WERI-Rb-1 (cell line): ENCODE measurements around the gene UTP20.
"Not testable (repeated sequence)": the region's sequence is repeated elsewhere in the genome, so short reads cannot be mapped to it uniquely, and the experiment has no call there.

Experiments used
- DNase-seq: peaks from one replicate; pipeline ENCODE4 v3.0.0-alpha.2; 2020
- H3K27ac ChIP-seq: fragments of 250-450 bp; sonication (Bioruptor Pico); 2 replicates; pipeline ENCODE4 v1.5.1; 2020; ENCODE audit warnings: mild to moderate bottlenecking, moderate library complexity
- H3K27me3 ChIP-seq: fragments of 250-450 bp; sonication (Bioruptor Pico); 2 replicates; pipeline ENCODE4 v1.5.1; 2021; ENCODE audit warnings: mild to moderate bottlenecking, low read depth, moderate library complexity; ENCODE audit not compliant: insufficient read depth, severe bottlenecking
- H3K36me3 ChIP-seq: fragments of 250-450 bp; sonication (Bioruptor Pico); 2 replicates; pipeline ENCODE4 v1.5.1; 2020; ENCODE audit warnings: mild to moderate bottlenecking, moderate library complexity
- H3K4me3 ChIP-seq: 2 replicates; pipeline ENCODE4 v1.5.1; 2011; ENCODE audit warnings: low read depth, mild to moderate bottlenecking, control low read depth, low read length
- H3K9me3 ChIP-seq: fragments of 250-450 bp; sonication (Bioruptor Pico); 2 replicates; pipeline ENCODE4 v1.5.1; 2021; ENCODE audit warnings: mild to moderate bottlenecking, moderate library complexity; ENCODE audit not compliant: severe bottlenecking
- TF ChIP-seq, protein P1 (sequence below): IDR thresholded peaks from 2 replicates; pipeline ENCODE4 v1.5.1; 2011; ENCODE audit warnings: low read depth, mild to moderate bottlenecking, control low read depth, inconsistent platforms, low read length

UTP20 gene

DNA sequence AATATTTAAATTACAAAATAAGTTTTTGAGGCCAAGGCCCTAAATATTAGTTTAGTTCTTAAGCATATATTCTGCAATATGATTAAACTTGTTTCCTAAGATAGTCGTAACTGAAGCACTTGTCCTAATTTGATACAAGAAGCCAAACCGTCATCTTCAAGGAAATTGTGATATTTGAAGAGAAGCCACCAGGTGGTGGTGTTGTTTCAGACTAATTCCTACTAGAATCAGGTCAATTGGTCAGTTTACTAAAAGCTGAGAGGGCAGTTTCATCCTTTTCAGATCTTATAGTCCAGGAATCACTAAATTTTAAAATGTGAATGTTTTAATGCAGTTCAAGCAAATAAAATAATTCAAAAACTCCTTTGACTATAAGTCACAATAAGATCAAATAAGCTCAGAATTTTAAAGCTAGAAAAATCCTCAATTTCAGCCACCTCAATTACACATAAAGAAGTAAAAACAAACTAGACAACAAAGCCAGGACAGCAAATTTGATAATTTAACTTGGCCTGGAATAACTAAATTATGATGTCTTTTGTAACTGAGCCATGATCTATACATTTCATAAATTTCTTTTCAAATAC, 134.7 kb downstream of the UTP20 start:
- Histone ChIP-seq H3K27ac (no peak overlapping the region), H3K4me3 (no peak overlapping the region), H3K36me3 (no peaks in the 10 kb centered on the region), H3K9me3 (no peaks in the 10 kb centered on the region), H3K27me3 (no peaks in the 10 kb centered on the region)
- DNase-seq, result peak; percentile 30
- TF ChIP-seq, protein P1, sequence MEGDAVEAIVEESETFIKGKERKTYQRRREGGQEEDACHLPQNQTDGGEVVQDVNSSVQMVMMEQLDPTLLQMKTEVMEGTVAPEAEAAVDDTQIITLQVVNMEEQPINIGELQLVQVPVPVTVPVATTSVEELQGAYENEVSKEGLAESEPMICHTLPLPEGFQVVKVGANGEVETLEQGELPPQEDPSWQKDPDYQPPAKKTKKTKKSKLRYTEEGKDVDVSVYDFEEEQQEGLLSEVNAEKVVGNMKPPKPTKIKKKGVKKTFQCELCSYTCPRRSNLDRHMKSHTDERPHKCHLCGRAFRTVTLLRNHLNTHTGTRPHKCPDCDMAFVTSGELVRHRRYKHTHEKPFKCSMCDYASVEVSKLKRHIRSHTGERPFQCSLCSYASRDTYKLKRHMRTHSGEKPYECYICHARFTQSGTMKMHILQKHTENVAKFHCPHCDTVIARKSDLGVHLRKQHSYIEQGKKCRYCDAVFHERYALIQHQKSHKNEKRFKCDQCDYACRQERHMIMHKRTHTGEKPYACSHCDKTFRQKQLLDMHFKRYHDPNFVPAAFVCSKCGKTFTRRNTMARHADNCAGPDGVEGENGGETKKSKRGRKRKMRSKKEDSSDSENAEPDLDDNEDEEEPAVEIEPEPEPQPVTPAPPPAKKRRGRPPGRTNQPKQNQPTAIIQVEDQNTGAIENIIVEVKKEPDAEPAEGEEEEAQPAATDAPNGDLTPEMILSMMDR, result peak; percentile 49; the same call in 1 of the 2 replicates

DNA sequence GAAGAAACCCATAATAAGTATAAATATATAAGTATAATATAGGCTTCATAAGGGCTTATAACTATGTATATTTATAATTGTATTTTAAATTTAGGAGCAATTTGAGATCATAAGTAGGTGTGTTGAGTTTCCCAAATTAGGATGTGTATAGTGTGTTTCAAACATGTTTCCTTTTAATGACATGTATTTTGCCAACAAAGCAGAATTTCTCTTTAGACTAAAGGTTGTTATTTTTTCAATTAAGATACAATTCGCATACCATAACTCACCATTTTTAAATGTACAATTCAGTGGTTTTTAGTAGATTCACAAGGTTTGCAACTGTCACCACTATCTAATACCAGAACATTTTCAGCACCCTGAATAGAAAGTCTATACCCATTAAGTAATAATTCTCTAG, 135.3 kb downstream of the UTP20 start:
- no peaks in the 10 kb centered on the region for H3K36me3 ChIP-seq
- TF ChIP-seq, protein P1, result no peak
- no peak overlapping the region for H3K4me3 ChIP-seq
- no peaks in the 10 kb centered on the region for H3K9me3 ChIP-seq
- H3K27me3 ChIP-seq, result no peaks in the 10 kb centered on the region
- H3K27ac ChIP-seq, result no peak overlapping the region
- no peak for DNase-seq

DNA sequence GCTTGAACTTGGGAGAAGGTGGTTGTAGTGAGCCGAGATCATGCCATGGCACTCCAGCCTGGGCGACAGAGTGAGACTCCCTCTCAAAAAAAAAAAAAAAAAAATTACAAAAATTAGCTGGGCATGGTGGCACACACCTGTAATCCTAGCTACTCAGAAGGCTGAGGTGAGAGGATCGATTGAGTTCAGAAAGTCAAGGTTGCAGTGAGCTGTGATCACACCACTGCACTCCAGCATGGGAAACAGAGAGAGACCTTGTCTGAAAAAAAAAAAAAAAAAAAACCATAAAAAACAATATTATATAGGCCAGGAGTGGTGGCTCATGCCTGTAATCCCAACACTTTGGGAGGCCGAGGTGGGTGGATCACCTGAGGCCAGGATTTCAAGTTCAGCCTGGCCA, 142.2 kb downstream of the UTP20 start:
- H3K27me3 ChIP-seq, DNase-seq, H3K9me3 ChIP-seq, H3K36me3 ChIP-seq, H3K27ac ChIP-seq, H3K4me3 ChIP-seq: not testable (repeated sequence)

DNA sequence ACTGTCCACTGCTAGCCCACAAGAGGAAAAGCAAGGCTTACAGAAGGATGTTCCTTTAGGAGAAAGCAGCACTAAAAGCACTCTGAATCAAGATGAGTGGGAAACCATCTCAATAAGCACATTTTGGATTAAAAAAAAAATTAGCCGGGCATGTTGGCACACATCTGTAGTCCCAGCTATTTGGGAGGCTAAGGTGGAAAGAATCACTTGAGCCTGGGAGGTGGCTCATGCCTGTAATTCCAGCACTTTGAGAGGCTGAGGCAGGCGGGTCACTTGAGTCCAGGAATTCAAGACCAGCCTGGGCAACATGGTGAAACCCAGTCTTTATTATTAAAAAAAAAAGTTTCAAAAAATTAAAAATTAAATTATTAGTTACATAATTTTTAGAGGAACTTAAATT, 144.7 kb downstream of the UTP20 start:
- Histone ChIP-seq H3K36me3 (no peaks in the 10 kb centered on the region), H3K27me3 (no peaks in the 10 kb centered on the region), H3K4me3 (no peak overlapping the region), H3K27ac (no peak overlapping the region), H3K9me3 (no peaks in the 10 kb centered on the region)
- TF ChIP-seq, protein P1, result no peak
- DNase-seq, result no peak

DNA sequence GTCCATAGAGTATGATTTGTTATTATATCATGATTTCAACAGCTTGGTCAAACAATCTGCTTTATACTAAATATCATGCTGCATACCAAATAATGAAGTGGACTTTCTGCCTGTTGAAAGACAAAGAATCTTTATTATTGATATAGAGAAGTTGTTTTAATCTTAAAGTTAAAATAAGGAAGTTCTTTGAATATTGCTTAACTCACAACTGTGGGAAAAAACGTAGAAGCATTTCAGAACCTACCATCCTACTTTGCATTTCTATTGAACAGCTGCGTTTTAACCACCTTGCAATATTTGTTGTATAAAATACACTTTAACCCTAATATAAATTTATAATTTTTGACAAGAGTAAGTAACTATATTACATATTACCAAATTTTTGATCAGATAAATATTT, 150.6 kb downstream of the UTP20 start:
- DNase-seq, result no peak
- TF ChIP-seq, protein P1, result no peak
- Histone ChIP-seq H3K9me3 (no peaks in the 10 kb centered on the region), H3K27ac (no peak overlapping the region), H3K4me3 (no peak overlapping the region), H3K36me3 (no peaks in the 10 kb centered on the region), H3K27me3 (no peaks in the 10 kb centered on the region)

DNA sequence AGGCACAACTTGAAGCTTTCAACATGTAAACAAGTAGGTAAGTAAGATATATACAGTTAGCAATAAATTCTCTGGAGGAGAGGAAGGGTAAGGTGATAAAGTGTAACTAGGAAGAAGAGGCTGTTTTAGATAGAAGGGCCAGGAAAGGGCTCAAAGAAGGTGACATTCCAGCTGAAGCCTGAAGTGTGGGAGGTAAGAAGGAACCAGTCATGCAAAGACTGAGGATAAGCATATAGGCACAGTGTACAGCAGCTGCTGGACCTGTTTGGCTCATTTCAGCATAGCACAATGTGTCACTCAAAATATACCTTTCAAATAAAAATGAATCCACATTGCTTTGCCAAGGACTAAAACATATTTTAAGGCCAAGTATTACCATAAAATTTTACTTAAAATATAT, 156.2 kb downstream of the UTP20 start:
- Histone ChIP-seq H3K27ac (no peak overlapping the region), H3K4me3 (no peak overlapping the region), H3K27me3 (no peaks in the 10 kb centered on the region), H3K36me3 (no peaks in the 10 kb centered on the region), H3K9me3 (peaks cover 2% of the 10 kb centered on the region)
- TF ChIP-seq, protein P1, result no peak
- DNase-seq, result no peak
